Measurements from ENCODE around the gene QRFP. TPM values are rescaled to one million over a fixed set of nuclear protein-coding genes. Genes with fewer than 3 reads are reported as not detected.

Gene QRFP, protein sequence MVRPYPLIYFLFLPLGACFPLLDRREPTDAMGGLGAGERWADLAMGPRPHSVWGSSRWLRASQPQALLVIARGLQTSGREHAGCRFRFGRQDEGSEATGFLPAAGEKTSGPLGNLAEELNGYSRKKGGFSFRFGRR
- total RNA-seq, result not detected

DNA sequence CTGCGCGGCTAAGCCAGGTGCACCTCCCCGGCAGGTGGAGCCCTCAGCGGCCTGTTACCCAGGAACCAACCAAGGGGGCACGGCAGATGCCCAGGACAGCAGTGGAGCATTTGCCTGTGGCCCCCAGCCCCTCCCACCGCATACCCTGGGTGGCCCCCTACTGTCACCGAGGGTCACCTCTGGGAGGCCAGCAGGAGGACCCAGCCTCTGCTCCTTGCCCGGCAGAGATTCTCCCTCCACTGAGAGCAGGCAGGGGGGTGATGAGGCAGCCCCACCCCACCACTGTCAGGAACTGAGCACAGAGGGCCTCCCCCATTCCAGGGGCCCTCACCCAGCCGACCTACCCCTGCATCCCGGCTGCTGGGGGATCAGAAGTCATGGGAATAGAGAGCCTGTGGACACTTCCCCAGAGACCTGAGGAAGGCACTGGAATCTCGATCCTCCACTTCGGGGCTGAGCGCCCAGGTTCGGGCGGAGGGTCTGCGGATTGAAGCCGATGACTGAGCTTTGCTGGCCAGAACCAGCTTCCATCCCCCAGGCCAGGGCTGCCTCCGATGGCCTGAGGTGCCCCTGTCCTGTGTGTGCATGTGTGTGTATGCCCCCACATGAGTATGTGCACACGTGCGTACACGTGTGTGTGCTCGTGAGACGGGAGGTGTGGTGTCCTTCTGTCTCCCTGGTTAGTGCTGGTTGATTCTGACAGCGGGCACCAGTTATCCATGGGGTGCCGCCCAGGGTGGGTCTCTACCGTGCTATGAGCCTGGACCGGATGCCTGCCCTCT, at the start of gene QRFP:
TSS of gene QRFP (minus strand) at position 580 of the 782 bp plus-strand sequence. CDS start 2,974 bp downstream, outside the sequence.
- ATAC-seq (peak; percentile 35), DNase-seq (ENCODE audit: low spot score) (no peak)

- DNase-seq (ENCODE audit: low spot score), result no peak
- ATAC-seq, result no peak
Measured at GRCh38 chr9:130945173-130945572, 48.6 kb upstream of the QRFP start.

DNA sequence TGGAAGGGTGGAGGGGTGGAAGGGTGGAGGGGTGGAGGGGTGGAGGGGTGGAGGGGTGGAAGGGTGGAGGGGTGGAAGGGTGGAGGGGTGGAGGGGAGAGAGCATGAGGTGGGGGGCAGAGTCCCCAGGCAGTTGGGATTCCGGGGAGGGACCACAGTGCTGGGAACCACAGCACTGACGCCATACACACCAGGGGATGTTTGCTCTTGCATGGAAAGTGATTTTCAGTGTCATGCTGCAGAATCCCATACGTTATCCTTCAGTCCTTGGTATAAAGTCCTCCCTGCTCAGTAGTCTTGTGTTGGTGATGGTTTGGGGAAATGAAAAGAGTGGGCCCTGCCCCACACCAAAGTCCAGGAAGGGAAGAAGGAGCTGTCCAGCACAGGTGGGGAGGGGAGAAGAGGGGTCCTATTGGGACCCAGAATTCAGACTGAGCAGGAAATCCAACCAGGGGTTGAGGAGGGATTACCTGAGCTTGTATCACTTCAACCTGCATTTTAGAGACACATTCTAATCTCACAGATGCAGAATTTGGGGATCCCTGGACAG, 48.0 kb upstream of the QRFP start:
- no peak for DNase-seq (ENCODE audit: low spot score)
- no peak for ATAC-seq

GRCh38 chr9:130943777-130944176, 47.2 kb upstream of the QRFP start:
- ATAC-seq (no peak), DNase-seq (ENCODE audit: low spot score) (no peak)

DNA sequence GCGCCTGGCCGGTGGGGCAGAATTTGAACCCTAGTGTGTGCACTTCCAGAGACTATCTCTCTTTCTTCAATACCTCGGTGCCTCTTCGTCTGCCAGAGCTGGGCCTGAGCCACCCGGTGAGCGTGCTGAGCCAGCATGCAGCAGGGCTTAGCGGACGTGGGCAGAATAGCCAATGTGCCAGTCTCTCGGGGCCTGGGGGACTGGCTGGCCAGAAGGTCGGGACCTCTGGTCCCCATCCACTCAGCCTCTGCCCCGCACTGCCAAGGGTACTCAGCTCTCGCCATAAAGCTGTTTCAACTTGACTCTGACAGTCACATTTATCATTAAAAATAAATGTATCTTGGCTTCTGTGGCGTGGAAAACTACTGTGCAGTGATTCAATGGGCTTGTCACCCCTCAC, 46.6 kb upstream of the QRFP start:
- no peak for ATAC-seq
- DNase-seq (ENCODE audit: low spot score), result no peak

DNA sequence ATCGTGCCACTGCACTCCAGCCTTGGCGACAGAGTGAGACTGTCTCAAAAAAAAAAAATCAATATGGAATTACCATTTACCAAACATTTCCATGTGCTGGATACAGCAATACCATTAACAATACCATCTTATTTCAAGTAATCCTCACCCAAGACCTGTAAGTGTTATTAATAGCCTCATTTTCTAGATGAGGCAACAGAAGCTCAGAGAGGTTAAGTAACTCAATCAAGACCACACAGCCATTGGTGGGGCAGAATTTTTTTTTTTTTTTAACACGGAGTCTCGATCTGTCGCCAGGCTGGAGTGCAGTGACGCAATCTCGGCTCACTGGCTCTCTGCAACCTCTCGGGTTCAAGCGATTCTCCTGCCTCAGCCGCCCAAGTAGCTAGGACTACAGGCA, 46.1 kb upstream of the QRFP start:
- DNase-seq (ENCODE audit: low spot score) (no peak), ATAC-seq (no peak)

GRCh38 chr9:130942084-130942483, 45.5 kb upstream of the QRFP start:
- ATAC-seq (no peak), DNase-seq (ENCODE audit: low spot score) (no peak)

- ATAC-seq (peak; percentile 96), DNase-seq (ENCODE audit: low spot score) (peak; percentile 78)
Measured at GRCh38 chr9:130940693-130941576, 44.3 kb upstream of the QRFP start.

DNA sequence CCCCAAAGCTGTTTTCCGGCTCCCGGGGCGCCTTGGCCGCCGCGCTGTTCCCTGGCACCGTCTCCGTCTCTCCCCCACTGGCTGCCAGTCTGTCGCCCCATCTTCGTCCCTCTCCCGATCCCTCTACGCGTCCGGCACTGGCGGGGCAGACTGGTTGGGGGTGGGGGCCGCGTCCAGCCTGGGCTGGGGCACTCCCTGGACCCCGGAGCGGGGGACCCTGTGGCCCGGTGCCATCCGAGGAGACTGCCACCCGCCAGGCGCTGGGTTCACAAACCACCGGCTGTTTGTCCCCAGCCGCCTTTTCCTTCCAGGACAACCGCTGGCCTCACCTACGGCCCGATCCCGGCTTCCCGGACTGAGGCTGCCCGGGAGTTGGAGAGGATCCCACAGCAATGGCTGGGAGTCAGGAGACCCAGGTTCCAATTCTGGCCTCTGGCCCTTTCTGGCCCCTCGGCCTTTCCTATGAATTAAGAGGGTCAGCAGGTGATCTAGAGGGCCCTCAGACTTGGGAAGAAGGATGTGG, 43.5 kb upstream of the QRFP start:
- ATAC-seq (no peak), DNase-seq (ENCODE audit: low spot score) (no peak)

GRCh38 chr9:130939405-130940026, 42.9 kb upstream of the QRFP start:
- DNase-seq (ENCODE audit: low spot score) (no peak), ATAC-seq (no peak)

DNA sequence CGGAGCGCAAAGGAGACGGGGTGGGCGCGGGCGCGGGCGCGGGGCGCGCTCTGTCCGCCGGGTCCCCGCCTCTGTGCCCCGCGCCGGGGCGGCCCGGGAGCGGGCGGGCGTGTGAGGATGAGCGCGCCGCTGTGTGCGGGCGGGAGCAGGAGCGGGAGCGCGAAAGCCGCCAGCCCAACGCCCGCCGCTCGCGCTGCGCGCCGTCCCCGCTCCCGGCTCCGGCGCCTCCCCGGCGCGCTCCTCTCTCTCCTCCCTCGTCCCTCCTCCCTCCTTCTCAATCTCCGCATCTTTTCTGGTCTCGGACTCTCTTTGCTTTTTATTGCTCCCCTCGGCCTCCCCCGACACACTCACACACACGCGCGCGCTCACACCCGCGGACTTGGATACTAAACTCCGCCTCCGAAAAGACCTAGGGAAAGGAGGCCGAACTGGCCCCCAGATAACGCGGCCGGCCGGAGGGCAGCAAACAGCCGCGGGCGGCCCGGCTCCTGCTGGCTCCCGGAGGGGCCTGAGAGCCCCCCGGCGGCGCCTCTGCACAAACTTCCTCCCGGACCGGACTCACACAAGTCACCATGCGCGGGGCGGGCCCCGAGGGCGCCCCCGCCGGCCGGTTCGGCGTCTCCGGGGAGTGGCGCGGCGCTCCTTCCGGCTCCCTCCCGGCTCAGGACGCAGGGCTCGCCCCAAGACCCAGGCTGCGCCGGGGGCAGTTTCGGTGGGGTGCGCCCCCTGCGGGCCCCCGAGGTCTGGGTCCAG, 42.2 kb upstream of the QRFP start, which contains the start of gene FIBCD1:
TSS of gene FIBCD1 (minus strand) at position 596 of the 753 bp plus-strand sequence. CDS start 640 bp downstream, outside the sequence.
- no peak for DNase-seq (ENCODE audit: low spot score)
- no peak for ATAC-seq

DNA sequence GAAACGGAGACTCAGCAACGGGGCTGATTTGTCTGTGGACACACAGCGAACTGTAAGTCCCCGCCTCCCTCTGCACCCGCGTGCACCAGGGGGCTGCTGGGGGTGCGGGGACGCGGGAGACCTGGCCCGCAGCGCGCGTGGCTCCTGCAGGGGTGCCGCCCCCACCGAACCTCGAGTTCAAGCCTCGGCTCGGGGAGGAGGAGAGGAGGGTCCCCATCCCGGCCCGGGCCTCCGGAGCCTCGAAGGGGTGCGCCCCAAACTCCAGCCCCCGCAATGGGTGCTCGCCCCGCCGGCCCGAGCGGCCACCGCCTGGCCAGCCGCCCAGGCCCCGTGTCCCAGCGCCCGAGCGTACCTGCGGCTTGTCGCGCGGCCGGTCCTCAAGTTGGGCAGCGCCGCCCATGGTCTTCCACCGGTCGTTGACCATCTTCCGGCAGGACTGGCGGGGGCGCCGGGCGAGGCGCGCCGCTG, 41.6 kb upstream of the QRFP start:
- DNase-seq (ENCODE audit: low spot score) (no peak), ATAC-seq (no peak)

DNA sequence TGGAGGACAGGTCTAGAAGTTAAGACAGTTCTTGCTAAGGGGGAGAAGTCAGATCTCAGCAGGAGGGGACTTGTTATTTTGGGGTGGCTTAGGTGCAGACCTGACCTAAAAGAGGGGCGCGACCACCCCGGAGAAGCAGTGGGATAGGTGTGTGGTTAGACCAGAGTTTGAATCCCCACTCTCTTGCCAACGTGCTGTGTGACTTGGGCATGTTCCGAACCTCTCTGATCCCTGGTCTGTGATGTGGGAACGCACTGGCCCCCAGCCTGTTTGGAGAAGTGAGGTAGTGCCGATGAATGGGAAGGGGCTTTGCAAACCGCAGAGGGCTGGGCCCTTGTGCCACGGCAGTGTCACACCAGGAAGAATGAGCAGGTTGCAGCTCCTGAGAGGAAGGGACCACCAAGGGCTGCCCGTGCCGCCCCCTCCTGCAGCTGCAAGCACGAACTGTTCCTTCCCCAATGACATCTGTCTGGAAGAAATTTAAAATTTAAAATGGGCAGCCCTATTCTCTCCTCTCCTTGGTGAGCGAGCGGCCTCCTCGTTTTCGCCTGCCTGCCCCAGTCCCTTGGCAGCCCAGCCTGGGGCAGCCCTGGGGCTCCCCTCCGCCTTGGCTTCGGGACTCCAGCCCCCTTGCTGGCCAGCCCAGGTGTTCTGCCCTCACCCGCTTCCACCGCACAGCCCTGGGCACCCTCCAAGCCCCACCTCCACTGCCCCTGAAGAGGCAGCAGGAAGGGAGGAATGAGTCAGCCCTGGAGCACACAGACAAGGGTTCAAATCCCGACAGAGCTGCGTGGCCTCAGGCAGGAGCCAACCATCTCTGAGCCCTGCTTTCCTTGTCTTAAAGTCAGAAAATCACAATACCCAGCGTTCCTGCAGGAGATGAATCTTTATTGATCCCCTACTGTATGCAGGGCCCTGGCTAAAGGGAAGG, 40.8 kb upstream of the QRFP start:
- DNase-seq (ENCODE audit: low spot score) (no peak), ATAC-seq (no peak)

DNA sequence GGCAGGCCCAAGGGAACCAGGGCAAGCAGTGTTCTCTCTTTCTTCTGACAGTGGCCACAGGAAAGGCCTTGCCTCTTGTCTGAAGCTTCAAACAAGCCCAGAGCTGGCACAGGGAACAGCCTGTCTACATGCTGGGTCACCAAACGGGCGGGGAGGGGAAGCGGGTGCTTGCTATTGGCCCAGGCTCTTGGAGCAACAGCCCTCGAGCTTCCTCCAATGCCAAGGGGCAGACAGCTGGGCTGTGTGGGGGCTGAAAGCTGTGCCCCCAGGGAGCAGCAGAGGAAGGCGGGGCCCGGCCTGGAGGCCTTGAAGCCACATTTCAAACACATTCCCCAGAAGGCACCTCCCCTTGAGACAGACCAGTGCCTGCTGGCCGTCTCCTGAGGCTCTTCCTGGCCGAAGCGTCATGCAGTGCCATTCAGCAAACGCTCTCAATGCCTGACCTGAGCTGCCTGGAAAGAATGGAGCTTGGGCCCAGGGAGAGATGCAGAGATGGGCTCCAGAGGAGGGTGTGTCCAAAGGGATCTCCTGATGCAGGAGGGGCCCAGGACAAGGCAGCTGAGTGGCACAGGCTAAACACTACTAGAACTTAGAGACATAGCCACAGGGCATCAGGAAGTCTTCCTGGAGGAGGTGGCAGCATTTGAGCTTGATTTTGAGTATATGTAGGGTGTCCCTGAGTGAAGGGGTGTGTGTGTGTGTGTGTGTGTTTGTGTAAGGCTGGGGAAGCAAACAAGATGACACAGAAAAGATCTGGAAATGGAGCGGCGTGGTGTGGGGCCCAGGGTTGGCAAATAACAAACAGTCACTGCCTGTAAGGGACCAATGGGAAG, 39.9 kb upstream of the QRFP start:
- ATAC-seq, result no peak
- DNase-seq (ENCODE audit: low spot score), result no peak

DNA sequence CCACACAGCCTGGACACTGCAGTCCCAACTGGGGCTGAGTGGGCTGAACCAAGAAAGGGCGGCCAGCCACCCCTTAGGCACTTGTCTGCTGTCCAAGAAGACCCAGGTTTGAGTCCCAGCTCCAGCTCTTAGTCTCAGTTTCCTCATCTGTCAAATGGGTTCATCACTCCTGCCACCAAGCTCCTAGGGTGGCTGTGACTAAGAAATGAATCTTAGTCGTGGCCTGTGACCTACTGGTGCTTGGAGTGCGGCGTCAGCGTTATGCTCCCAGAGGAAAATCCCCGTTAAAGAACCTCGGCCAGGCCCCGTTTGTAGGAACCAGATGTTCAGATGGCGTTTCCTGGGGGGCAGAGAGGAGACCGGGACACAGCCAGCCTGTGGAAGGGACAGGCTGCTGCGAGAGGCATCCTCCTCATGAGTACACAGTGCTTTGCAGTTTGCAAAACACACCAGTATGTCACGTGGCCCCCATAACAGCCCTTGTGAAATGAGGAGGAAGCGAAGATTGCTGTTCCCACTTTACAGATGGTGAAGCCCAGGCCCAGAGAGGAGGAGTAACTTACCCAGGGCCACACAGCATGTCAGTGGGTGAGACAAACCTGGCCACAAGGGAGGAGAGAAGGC, 39.1 kb upstream of the QRFP start:
- ATAC-seq (no peak), DNase-seq (ENCODE audit: low spot score) (no peak)

GRCh38 chr9:130934702-130935647, 38.4 kb upstream of the QRFP start:
- DNase-seq (ENCODE audit: low spot score) (no peak), ATAC-seq (no peak)
